ENCODE results near the gene NADSYN1.

Gene NADSYN1

GRCh38 chr11:71544525-71545214, 91.7 kb downstream of the NADSYN1 start:
- DNase-seq, result no peak

GRCh38 chr11:71545405-71545966, 92.5 kb downstream of the NADSYN1 start:
- DNase-seq, result no peak

- DNase-seq, result no peak
Measured at GRCh38 chr11:71548120-71548519, 95.1 kb downstream of the NADSYN1 start, which contains the start of gene KRTAP5-9. Gene KRTAP5-9 (plus strand): TSS chr11:71548420. CDS start chr11:71548658, 238 bp downstream.

GRCh38 chr11:71548716-71549151, 95.7 kb downstream of the NADSYN1 start:
- no peak for DNase-seq
